Osteoblast (primary cell): ENCODE results near the gene NDUFB4. TPM values are rescaled to one million over a fixed set of nuclear protein-coding genes. Genes with fewer than 3 reads are reported as not detected.
A peak's percentile ranks its signal among the peaks of the same experiment; 100 is the strongest.

ENCODE experiments used
- DNase-seq: peaks from one replicate; pipeline ENCODE4 v3.0.0; 2011; ENCODE audit warnings: low spot score, mixed read lengths; ENCODE audit not compliant: insufficient read length; ENCODE audit errors: missing footprints
- H2AFZ ChIP-seq: 2 replicates; pipeline ENCODE4 v1.6.0; 2011; ENCODE audit warnings: mild to moderate bottlenecking, low read length
- H3K27ac ChIP-seq: 2 replicates; pipeline ENCODE4 v1.5.1; 2011; ENCODE audit warnings: mild to moderate bottlenecking, low read depth, low read length, moderate library complexity
- H3K27me3 ChIP-seq: 2 replicates; pipeline ENCODE4 v1.6.0; 2012; ENCODE audit warnings: mild to moderate bottlenecking, control low read depth, inconsistent platforms, low read length, moderate library complexity; ENCODE audit not compliant: insufficient read depth
- H3K36me3 ChIP-seq: 2 replicates; pipeline ENCODE4 v1.5.1; 2011; ENCODE audit warnings: mild to moderate bottlenecking, low read length, control low read depth, moderate library complexity; ENCODE audit not compliant: insufficient read depth
- H3K4me1 ChIP-seq: 2 replicates; pipeline ENCODE4 v1.5.1; 2011; ENCODE audit warnings: mild to moderate bottlenecking, low read length, control low read depth, moderate library complexity; ENCODE audit not compliant: insufficient read depth
- H3K4me2 ChIP-seq: 2 replicates; pipeline ENCODE4 v1.6.0; 2011; ENCODE audit warnings: mild to moderate bottlenecking, low read length; ENCODE audit not compliant: insufficient read depth
- H3K4me3 ChIP-seq: fragments of 200-600 bp; sonication (generic); 3 replicates; pipeline ENCODE4 v1.5.1; 2012; ENCODE audit warnings: mild to moderate bottlenecking, low read length, inconsistent platforms; ENCODE audit not compliant: insufficient read depth
- H3K79me2 ChIP-seq: 2 replicates; pipeline ENCODE4 v1.6.0; 2012; ENCODE audit warnings: mild to moderate bottlenecking, low read length, control low read depth, inconsistent platforms; ENCODE audit not compliant: insufficient read depth
- H3K9me3 ChIP-seq: 2 replicates; pipeline ENCODE4 v1.5.1; 2011; ENCODE audit warnings: low read depth, low read length, control low read depth
- H4K20me1 ChIP-seq: 2 replicates; pipeline ENCODE4 v1.6.0; 2012; ENCODE audit warnings: mild to moderate bottlenecking, low read length, control low read depth; ENCODE audit not compliant: insufficient read depth
- CTCF ChIP-seq: IDR thresholded peaks from 2 replicates; pipeline ENCODE4 v1.5.1; 2011; ENCODE audit warnings: mild to moderate bottlenecking, low read depth, low read length, moderate library complexity; ENCODE audit errors: extremely low read depth
- total RNA-seq: library from RNA; depleted of rRNA; stranded (reverse); fragments of >200 nt; gene quantifications from 2 replicates; pipeline ENCODE4 v1.2.3, GENCODE V29; 2012

NDUFB4 gene
- total RNA-seq, 1 donor: 38.4 TPM

- Histone ChIP-seq H3K36me3 (no peaks in the 10 kb centered on the region), H3K4me2 (no peak overlapping the region), H3K4me1 (peaks cover 33% of the 10 kb centered on the region)
Observed at GRCh38 chr3:120640231-120640630, 44.1 kb downstream of the NDUFB4 start.

DNA sequence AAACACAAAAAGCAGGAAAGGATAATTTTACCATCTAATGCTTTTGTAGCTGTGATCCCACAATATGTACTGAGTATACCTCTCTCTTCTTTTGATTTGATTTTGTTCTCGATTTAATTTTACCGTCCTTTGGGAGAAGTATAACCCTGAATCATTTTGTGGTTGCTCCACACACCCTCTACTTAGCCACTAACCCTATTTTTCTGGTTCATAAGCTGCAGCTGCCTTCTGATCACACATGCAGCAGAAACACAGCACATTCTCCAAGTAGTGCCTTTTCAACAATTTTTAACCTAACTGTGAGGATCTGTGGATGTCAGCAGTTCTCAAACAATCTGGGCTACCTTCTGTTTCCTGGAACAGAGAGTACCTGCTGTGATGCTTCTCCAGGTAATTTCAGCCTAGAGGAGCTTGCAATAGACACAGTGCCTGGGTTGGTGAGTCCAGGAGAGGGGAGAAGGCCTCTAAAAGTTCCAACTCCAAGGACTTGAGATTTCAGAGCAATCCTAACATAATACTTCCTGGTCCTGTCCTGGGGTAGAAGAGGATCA lies 45.6 kb downstream of the NDUFB4 start:
- H2AFZ ChIP-seq: peak overlapping the region; percentile 76
- TF ChIP-seq CTCF: no peak
- H4K20me1 ChIP-seq: no peaks in the 10 kb centered on the region
- no peaks in the 10 kb centered on the region for H3K79me2 ChIP-seq
- no peaks in the 10 kb centered on the region for H3K9me3 ChIP-seq
- peak overlapping the region; percentile 79 for H3K27ac ChIP-seq
- no peak for DNase-seq
- no peaks in the 10 kb centered on the region for H3K27me3 ChIP-seq
- peak overlapping the region; percentile 37 for H3K4me2 ChIP-seq
- no peaks in the 10 kb centered on the region for H3K36me3 ChIP-seq
- peaks cover 37% of the 10 kb centered on the region for H3K4me1 ChIP-seq
- no peak overlapping the region for H3K4me3 ChIP-seq

More at GRCh38 chr3:120640231-120640630, 44.1 kb downstream of the NDUFB4 start:
- Histone ChIP-seq H3K4me3 (no peak overlapping the region), H3K27ac (no peak overlapping the region), H3K27me3 (no peaks in the 10 kb centered on the region), H4K20me1 (no peaks in the 10 kb centered on the region), H3K79me2 (no peaks in the 10 kb centered on the region), H2AFZ (no peak overlapping the region), H3K9me3 (no peaks in the 10 kb centered on the region)
- TF ChIP-seq CTCF: no peak
- peak; percentile 9 for DNase-seq

GRCh38 chr3:120642368-120642948 lies 46.3 kb downstream of the NDUFB4 start:
- Histone ChIP-seq H3K27ac (peak overlapping the region; percentile 79), H4K20me1 (no peaks in the 10 kb centered on the region), H3K27me3 (no peaks in the 10 kb centered on the region), H2AFZ (peak overlapping the region; percentile 77), H3K9me3 (no peaks in the 10 kb centered on the region), H3K4me1 (peaks cover 37% of the 10 kb centered on the region), H3K4me3 (no peak overlapping the region), H3K36me3 (no peaks in the 10 kb centered on the region), H3K79me2 (no peaks in the 10 kb centered on the region), H3K4me2 (peak overlapping the region; percentile 37)
- peak; percentile 11 for TF ChIP-seq CTCF
- peak; percentile 62 for DNase-seq

DNA sequence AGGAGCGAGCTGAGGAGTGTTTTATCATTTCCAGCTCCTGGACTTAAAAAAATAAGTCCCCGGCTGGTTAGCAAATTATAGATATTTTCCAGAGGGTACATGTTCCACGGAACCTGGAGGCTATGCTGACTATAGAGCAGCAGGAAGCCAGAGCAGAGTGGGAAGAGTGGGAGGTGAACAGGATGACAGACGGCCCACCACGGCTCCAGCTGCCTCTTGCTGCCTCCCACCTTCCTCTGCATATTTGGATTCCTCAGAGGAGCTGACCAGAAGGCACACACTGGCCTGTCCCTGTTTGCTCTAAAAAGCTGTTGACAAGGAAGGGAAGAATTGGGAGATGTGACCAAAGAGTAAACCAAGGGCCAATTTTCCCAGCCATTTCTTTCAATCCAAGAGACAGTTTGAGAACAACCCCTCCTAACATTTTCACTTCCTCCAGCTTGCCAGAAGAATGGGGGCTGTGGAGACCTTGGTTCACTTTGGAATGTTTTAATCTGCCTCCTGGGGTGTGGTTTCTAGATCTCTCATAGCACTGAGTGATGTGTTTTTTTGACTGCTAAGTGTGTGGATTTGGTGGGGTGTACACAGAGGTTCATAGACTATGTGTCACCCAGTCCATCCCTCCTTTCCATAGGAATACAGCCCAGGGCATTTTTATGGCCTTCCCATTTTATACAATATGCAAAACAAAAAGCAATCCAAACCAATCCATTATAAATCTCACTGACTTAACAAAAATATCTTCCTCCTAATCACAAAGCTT lies 49.1 kb downstream of the NDUFB4 start:
- peak overlapping the region; percentile 9 for H3K27ac ChIP-seq
- H3K27me3 ChIP-seq: no peaks in the 10 kb centered on the region
- no peaks in the 10 kb centered on the region for H4K20me1 ChIP-seq
- no peaks in the 10 kb centered on the region for H3K36me3 ChIP-seq
- peak overlapping the region; percentile 74 for H2AFZ ChIP-seq
- no peak overlapping the region for H3K4me2 ChIP-seq
- peak; percentile 59 for DNase-seq
- H3K79me2 ChIP-seq: no peaks in the 10 kb centered on the region
- peaks cover 32% of the 10 kb centered on the region for H3K4me1 ChIP-seq
- no peak overlapping the region for H3K4me3 ChIP-seq
- H3K9me3 ChIP-seq: no peaks in the 10 kb centered on the region
- no peak for TF ChIP-seq CTCF
